GM12873 (cell line): Measurements from ENCODE around the gene SLC5A2.

Source experiments
- TF ChIP-seq, protein P1 (sequence below): IDR thresholded peaks from 2 replicates; pipeline ENCODE4 v1.5.1; 2012; ENCODE audit warnings: low read depth, mild to moderate bottlenecking, moderate library complexity, low read length, control low read depth; ENCODE audit not compliant: insufficient read depth; ENCODE audit errors: missing control alignments

The SLC5A2 gene

DNA sequence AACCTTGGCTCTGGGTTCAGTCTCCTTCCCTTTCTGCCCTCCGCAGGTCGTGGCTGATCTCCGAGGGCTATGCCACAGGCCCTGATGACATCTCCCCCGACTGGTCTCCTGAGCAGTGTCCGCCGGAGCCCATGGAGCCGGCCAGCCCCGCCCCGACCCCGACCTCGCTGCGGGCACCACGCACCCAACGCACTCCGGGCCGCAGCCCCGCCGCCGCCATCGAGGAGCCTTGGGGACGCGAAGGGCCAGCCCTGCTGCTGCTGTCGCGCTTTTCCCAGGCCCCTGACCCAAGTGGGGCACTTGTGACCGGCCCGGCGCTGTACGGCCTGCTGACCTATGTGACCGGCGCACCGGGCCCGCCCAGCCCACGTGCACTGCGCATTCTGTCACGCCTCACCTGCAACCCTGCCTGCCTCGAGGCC lies 18.6 kb upstream of the SLC5A2 start:
- TF ChIP-seq, protein P1, sequence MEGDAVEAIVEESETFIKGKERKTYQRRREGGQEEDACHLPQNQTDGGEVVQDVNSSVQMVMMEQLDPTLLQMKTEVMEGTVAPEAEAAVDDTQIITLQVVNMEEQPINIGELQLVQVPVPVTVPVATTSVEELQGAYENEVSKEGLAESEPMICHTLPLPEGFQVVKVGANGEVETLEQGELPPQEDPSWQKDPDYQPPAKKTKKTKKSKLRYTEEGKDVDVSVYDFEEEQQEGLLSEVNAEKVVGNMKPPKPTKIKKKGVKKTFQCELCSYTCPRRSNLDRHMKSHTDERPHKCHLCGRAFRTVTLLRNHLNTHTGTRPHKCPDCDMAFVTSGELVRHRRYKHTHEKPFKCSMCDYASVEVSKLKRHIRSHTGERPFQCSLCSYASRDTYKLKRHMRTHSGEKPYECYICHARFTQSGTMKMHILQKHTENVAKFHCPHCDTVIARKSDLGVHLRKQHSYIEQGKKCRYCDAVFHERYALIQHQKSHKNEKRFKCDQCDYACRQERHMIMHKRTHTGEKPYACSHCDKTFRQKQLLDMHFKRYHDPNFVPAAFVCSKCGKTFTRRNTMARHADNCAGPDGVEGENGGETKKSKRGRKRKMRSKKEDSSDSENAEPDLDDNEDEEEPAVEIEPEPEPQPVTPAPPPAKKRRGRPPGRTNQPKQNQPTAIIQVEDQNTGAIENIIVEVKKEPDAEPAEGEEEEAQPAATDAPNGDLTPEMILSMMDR: no peak

DNA sequence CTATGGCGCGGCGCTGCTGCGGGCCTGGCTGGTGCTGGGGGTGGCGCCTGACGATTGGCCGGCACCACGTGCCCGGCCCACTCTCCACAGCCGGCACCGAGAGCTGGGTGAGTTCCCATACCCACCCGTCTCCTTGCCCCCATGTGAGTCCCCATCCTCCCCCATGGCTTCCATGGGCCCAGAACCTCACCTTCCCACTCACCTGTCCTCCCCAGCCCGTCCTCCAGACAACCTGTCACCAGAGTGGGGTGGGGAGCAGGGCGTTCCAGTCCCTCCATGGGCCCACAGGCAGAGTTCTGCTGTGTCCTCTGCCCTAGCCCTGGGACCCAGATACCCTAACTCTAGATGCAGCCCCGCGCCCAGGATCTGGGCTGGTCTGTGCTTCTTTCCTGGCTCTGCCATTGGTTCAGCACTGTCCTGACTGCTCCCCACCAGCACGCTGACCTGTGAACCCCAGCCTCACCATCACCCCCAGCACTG lies 18.1 kb upstream of the SLC5A2 start:
- TF ChIP-seq, protein P1: no peak

DNA sequence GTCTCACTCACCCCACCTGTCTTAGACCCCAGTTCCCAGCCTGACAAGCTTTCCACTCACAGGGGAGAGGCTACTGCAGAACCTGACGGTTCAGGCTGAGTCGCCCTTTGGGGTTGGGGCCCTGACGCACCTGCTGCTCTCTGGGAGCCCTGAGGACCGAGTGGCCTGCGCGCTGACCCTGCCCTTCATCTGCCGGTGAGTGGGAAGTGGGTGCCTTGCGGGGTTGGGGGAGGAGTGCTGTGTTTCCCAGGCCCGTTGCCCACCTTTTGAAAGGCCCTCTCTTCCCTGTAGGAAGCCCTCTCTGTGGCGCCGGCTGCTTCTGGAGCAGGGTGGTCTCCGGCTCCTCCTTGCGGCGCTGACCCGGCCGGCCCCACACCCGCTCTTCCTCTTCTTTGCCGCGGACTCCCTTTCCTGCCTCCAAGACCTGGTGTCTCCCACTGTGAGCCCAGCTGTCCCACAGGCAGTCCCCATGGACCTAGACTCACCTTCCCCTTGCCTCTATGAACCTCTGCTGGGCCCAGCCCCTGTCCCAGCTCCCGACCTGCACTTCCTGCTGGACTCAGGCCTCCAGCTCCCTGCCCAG lies 17.0 kb upstream of the SLC5A2 start:
- TF ChIP-seq, protein P1: no peak

DNA sequence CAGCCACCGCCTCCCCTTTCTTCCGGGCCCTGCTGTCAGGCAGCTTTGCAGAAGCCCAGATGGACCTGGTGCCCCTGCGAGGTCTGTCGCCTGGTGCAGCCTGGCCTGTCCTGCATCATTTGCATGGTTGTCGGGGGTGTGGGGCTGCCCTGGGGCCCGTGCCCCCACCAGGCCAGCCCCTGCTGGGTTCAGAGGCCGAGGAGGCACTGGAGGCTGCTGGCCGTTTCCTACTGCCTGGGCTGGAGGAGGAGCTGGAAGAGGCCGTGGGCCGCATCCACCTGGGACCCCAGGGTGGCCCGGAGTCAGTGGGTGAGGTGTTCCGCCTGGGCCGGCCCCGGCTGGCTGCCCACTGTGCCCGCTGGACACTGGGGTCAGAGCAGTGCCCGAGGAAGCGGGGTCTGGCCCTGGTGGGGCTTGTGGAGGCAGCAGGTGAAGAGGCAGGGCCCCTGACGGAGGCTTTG lies 16.5 kb upstream of the SLC5A2 start:
- TF ChIP-seq, protein P1: no peak

DNA sequence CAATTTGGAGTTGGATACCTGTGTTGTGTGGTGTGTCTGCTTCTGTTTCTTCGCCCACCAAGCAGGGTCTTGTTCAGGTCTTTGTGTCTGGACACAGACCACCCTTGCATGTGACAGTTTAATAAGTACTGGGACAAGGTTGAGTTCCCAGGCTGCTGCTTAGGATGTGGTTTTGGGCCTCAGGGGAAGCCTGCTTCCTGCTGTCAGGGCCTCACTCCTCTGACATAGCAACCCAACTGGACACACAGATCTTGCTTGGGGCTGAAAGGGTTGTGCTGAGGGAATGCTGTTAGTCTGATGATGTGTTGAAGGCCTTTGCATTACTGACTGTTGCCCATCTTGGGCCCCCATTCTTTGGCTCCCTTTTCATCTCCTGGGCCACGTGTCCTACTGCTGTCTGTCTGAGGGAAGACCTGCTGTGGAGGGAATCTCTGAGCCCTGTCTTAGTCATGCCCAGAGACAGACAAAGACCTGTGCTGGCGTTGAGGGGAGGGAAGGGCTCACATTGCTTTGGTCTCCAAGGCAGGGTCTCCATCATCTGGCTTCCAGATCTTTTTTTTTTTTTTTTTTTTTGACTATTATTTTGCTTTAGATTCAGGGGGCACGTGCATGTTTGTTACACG lies 15.7 kb upstream of the SLC5A2 start:
- TF ChIP-seq, protein P1: no peak

DNA sequence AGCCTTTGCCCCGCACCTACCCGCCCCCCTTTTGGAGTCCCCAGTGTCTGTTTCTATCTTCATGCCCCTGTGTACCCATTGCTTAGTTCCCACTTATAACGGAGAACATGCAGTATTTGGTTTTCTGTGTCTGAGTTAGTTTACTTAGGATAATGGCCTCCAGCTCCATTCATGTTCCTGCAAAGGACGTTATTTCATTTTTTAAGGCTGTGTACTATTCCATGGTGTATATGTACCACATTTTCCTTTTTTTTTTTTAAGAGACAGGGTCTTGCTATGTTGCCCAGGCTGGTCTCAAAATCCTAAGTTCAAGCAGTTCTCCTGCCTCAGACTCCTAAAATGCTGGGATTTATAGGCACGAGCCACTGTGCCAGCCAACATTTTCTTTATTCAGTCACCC lies 15.1 kb upstream of the SLC5A2 start:
- TF ChIP-seq, protein P1: no peak

DNA sequence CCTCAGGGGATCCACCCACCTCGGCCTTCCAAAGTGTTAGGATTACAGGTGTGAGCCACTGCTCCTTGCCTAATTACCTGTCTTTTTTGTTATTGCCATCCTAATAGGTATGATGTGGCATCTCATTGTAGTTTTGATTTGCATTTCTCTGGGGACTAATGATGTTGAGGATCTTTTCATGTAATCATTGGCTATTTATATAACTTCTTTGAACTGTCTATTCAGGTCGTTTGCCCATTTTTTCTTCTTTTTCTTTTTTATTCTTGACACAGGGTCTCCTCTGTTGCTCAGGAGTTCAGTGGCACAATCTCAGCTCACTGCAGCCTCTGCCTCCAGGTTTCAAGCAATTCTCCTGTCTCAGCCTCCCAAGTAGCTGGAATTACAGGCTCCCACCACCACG lies 12.3 kb upstream of the SLC5A2 start:
- TF ChIP-seq, protein P1: no peak
